K562 (cell line): ENCODE results near the gene NPM1. TPM values are rescaled to one million over a fixed set of nuclear protein-coding genes. Genes with fewer than 3 reads are reported as not detected.

Source experiments
- ATAC-seq: fragments of 200-7000 bp; cut with Tn5 transposase; 3 replicates; pipeline ENCODE4 v1.9.1; 2020; ENCODE audit warnings: moderate library complexity
- BruUV-seq: library from RNA; stranded (reverse); fragments of 400-500 nt; replicated peaks from 2 replicates; lab custom pipeline; 2021; lab: Mats Ljungman, UMichigan
- CTCF ChIA-PET: fragments of 300-600 bp; formaldehyde crosslinking; extraction: SDS; loops from one replicate; lab custom pipeline; 2021; ENCODE audit warnings: low intra/inter-chr PET ratio; lab: Yijun Ruan, JAX
- POLR2A ChIA-PET: fragments of 300-600, 350-650 bp; sonication (Branson Sonifier 250); formaldehyde crosslinking; extraction: SDS; loops from one replicate; lab custom pipeline; 2021; ENCODE audit warnings: antibody characterized with exemption, inconsistent platforms; lab: Yijun Ruan, JAX
- DNase-seq, 4 experiments: peaks; one replicate each; pipeline versions ENCODE4 v3.0.0 to v3.0.0-alpha.2; 2011 to 2018; ENCODE audit warnings: low spot score in 3 of 4, mixed read lengths in 3 of 4; ENCODE audit errors: extremely low read depth in 1 of 4
- FAIRE-seq: peaks from 2 replicates; lab custom pipeline; 2011; peaks lifted over from hg19 to GRCh38; lab: Jason Lieb, UNC
- H2AFZ ChIP-seq: 2 replicates; pipeline ENCODE4 v1.6.0; 2011; ENCODE audit warnings: low read depth, low read length, control low read depth, inconsistent platforms
- H3K27ac ChIP-seq: fragments of 200-600 bp; 3 replicates; pipeline ENCODE4 v1.8.0; 2011; ENCODE audit warnings: low read depth, mild to moderate bottlenecking, control low read depth, inconsistent platforms, low read length, moderate library complexity, mixed read lengths; ENCODE audit errors: extremely low read depth
- H3K27me3 ChIP-seq, 2 experiments: fragments of 300-600 bp in 1 of 2; 2 replicates in 1 of 2; 3 replicates in 1 of 2; pipeline versions ENCODE4 v1.6.0 to v1.8.0; 2011; ENCODE audit warnings: inconsistent platforms in 2 of 2, low read length in 2 of 2, mild to moderate bottlenecking in 1 of 2, mixed read lengths in 1 of 2, moderate library complexity in 1 of 2; ENCODE audit not compliant: control insufficient read depth in 2 of 2, insufficient read depth in 2 of 2
- H3K36me3 ChIP-seq: fragments of 300-600 bp; 3 replicates; pipeline ENCODE4 v1.8.0; 2011; ENCODE audit warnings: mild to moderate bottlenecking, low read length, inconsistent platforms; ENCODE audit not compliant: control insufficient read depth, insufficient read depth
- H3K4me1 ChIP-seq, 2 experiments: fragments of 200-600 bp in 1 of 2; replicated peaks in 1 of 2; 2 replicates in 1 of 2; 3 replicates in 1 of 2; pipeline versions ENCODE4 v1.5.1 to v1.8.0; 2011; ENCODE audit warnings: inconsistent platforms in 2 of 2, low read length in 2 of 2, mild to moderate bottlenecking in 1 of 2, mixed read lengths in 1 of 2, moderate library complexity in 1 of 2; ENCODE audit not compliant: control insufficient read depth in 2 of 2, insufficient read depth in 2 of 2
- H3K4me2 ChIP-seq: 2 replicates; pipeline ENCODE4 v1.6.1; 2011; ENCODE audit warnings: low read length, control low read depth, inconsistent platforms, mixed read lengths; ENCODE audit not compliant: insufficient read depth
- H3K4me3 ChIP-seq: fragments of 200-600 bp; sonication (generic), shearing (Covaris generic); 2 replicates; pipeline ENCODE4 v1.5.1; 2016; ENCODE audit warnings: control low read depth, inconsistent platforms
- H3K79me2 ChIP-seq: fragments of 200-600 bp; 3 replicates; pipeline ENCODE4 v1.8.0; 2011; ENCODE audit warnings: low read length, inconsistent platforms; ENCODE audit not compliant: control insufficient read depth, insufficient read depth
- H3K9ac ChIP-seq, 2 experiments: 2 replicates each; pipeline versions ENCODE4 v1.6.0 to v1.6.1; 2011; ENCODE audit warnings: low read depth in 2 of 2, low read length in 2 of 2, control low read depth in 1 of 2, inconsistent platforms in 1 of 2, mild to moderate bottlenecking in 1 of 2, mixed read lengths in 1 of 2; ENCODE audit not compliant: insufficient read depth in 1 of 2
- H3K9me1 ChIP-seq: one replicate; pipeline ENCODE4 v1.6.0; 2011; ENCODE audit warnings: inconsistent platforms, mild to moderate bottlenecking, low read length, moderate library complexity; ENCODE audit not compliant: control insufficient read depth, insufficient read depth
- H3K9me3 ChIP-seq: replicated peaks from 2 replicates; pipeline ENCODE4 v1.5.1; 2011; ENCODE audit warnings: low read depth, low read length, inconsistent platforms; ENCODE audit not compliant: control insufficient read depth, insufficient read depth
- H4K20me1 ChIP-seq: replicated peaks from 2 replicates; pipeline ENCODE4 v1.6.1; 2011; ENCODE audit warnings: low read length, inconsistent platforms, mixed read lengths; ENCODE audit not compliant: control insufficient read depth, insufficient read depth
- ARID2 ChIP-seq: fragments of 450-650 bp; IDR thresholded peaks from 2 replicates; pipeline ENCODE4 v1.6.1; 2017; ENCODE audit warnings: antibody characterized with exemption, mild to moderate bottlenecking
- ATF4 ChIP-seq: fragments of 450-650 bp; formaldehyde crosslinking; IDR thresholded peaks from 2 replicates; pipeline ENCODE4 v1.4.0; 2022; ENCODE audit warnings: mild to moderate bottlenecking, moderate library complexity
- ETV5 ChIP-seq: sonication (generic); formaldehyde crosslinking; IDR thresholded peaks from 2 replicates; pipeline ENCODE4 v1.4.0; 2020; ENCODE audit warnings: low read depth, mild to moderate bottlenecking, missing genetic modification reagents
- GTF2F1 ChIP-seq: IDR thresholded peaks from 2 replicates; pipeline ENCODE4 v1.6.1; 2011; ENCODE audit warnings: low read depth, low read length, improper control_type of control experiment
- HOMEZ ChIP-seq: fragments of 250-450 bp; sonication (Bioruptor Pico); IDR thresholded peaks from 2 replicates; pipeline ENCODE4 v1.4.0; 2020; ENCODE audit warnings: mild to moderate bottlenecking, moderate library complexity
- NELFE ChIP-seq: IDR thresholded peaks from 2 replicates; pipeline ENCODE4 v1.6.1; 2011; ENCODE audit warnings: mild to moderate bottlenecking; ENCODE audit not compliant: insufficient read depth, insufficient read length
- NUFIP1 ChIP-seq: fragments of 450-650 bp; IDR thresholded peaks from 2 replicates; pipeline ENCODE4 v1.6.1; 2018; ENCODE audit not compliant: partially characterized antibody
- RFX5 ChIP-seq: IDR thresholded peaks from 2 replicates; pipeline ENCODE4 v1.6.1; 2011; ENCODE audit warnings: low read depth, mild to moderate bottlenecking, improper control_type of control experiment, low read length
- TFAM ChIP-seq: fragments of 250-450 bp; sonication (Bioruptor Pico); conservative IDR thresholded peaks from 2 replicates; pipeline ENCODE4 v1.5.0; 2021; ENCODE audit warnings: mild to moderate bottlenecking, moderate library complexity
- TRIM24 ChIP-seq, 2 experiments: fragments of 450-650 bp; IDR thresholded peaks; 2 replicates each; pipeline ENCODE4 v1.6.1; 2016
- ZNF347 ChIP-seq: fragments of 450-650 bp; formaldehyde crosslinking; IDR thresholded peaks from 2 replicates; pipeline ENCODE4 v1.4.0; 2020; ENCODE audit warnings: low read depth, mild to moderate bottlenecking, moderate library complexity
- ZZZ3 ChIP-seq: fragments of 450-650 bp; IDR thresholded peaks from 2 replicates; pipeline ENCODE4 v1.6.1; 2016; ENCODE audit warnings: antibody characterized with exemption, mild to moderate bottlenecking, moderate library complexity
- WGBS: fragments of 100-300 bp; shearing (Covaris generic); methylation state at CpG from one replicate; pipeline ENCODE4 v1.1.6; 2016; ENCODE audit warnings: low coverage, mixed read lengths; ENCODE audit not compliant: insufficient coverage; ENCODE audit errors: missing lambda C conversion rate; 5-methylcytosine and 5-hydroxymethylcytosine counted together
- in situ Hi-C: fragments of 300-500 bp; cut with MboI; formaldehyde crosslinking; loops from 4 replicates; pipeline ENCODE4 v1.15.0; 2018; ENCODE audit warnings: inconsistent platforms, mixed read lengths
- intact Hi-C: fragments of 100-400 bp; cut with micrococcal nuclease; formaldehyde crosslinking; loops from 2 replicates; pipeline ENCODE4 v1.14.2; 2022
- polyA plus RNA-seq, 8 experiments: library from polyadenylated mRNA; depleted of rRNA in 4 of 8; stranded (reverse) in 5 of 8; unstranded in 3 of 8; fragments of >200 nt; fragmentation: Nextera tagmentation in 2 of 8; fragmentation: Illumina TruSeq in 1 of 8; extraction: Ambion mirVana in 2 of 8; extraction: Trizol in 1 of 8; gene quantifications; 2 replicates each; pipeline versions ENCODE4 v1.2.1 to v1.2.3, GENCODE V29; 2011 to 2014; ENCODE audit warnings: inconsistent platforms in 1 of 8, missing spikeins in 1 of 8
- total RNA-seq, 7 experiments: library from RNA; depleted of rRNA in 6 of 7; stranded (reverse); fragments of >200 nt in 6 of 7; fragmentation: Illumina TruSeq in 2 of 7; extraction: Trizol in 2 of 7; gene quantifications; 2 replicates each; pipeline versions ENCODE4 v1.2.1 to v1.2.3, GENCODE V29; 2011 to 2021; ENCODE audit warnings: low replicate concordance in 1 of 7

Gene NPM1
- total and polyA plus RNA-seq, 9 of the 15 experiments (the other 6 are each of a cell fraction or from before 2014, with no cell fraction given): 2,438 to 6,909 (median 5,639) TPM

- H3K9me1 ChIP-seq: no peaks in the 10 kb centered on the region
- no peak overlapping the region for H3K4me3 ChIP-seq
- POLR2A ChIA-PET: no interaction called here
- intact Hi-C loops (no loop called here), in situ Hi-C loops (no loop called here)
- ATAC-seq (no peak), DNase-seq (no peak), FAIRE-seq (no peak)
- 0 out of 2 replicates have a peak, but pooled peaks cover 4% of the 10 kb centered on the region for H4K20me1 ChIP-seq
- no TSS peak for BruUV-seq
- H2AFZ ChIP-seq: no peak overlapping the region
- CTCF ChIA-PET: no interaction called here
- no peak overlapping the region for H3K27ac ChIP-seq
- H3K4me2 ChIP-seq: no peak overlapping the region
- WGBS: 50% methylated on average over 11 of the region's 13 CpGs
- H3K79me2 ChIP-seq: no peaks in the 10 kb centered on the region
- H3K4me1 ChIP-seq: peaks cover 14 to 24% of the 10 kb centered on the region in 2 experiments; a peak in 4 of 5 replicates
- H3K9me3 ChIP-seq: no peaks in the 10 kb centered on the region
- H3K9ac ChIP-seq: no peak overlapping the region
- no peaks in the 10 kb centered on the region for H3K36me3 ChIP-seq
- peaks cover 0 to 25% of the 10 kb centered on the region in 2 experiments; a peak in 2 of 5 replicates for H3K27me3 ChIP-seq
- no peak for TF ChIP-seq ZNF347 (CRISPR knock-in tag)
- TF ChIP-seq TFAM (CRISPR knock-in tag): no peak
- TF ChIP-seq NUFIP1: no peak
- TF ChIP-seq ATF4 (CRISPR knock-in tag): no peak
- no peak for TF ChIP-seq ETV5 (CRISPR knock-in tag)
- TF ChIP-seq TRIM24 (IDR thresholded peaks at IDR 0.05): no peak
- no peak for TF ChIP-seq NELFE
- no peak for TF ChIP-seq GTF2F1
- no peak for TF ChIP-seq ZZZ3
- no peak for TF ChIP-seq ARID2
- no peak for TF ChIP-seq RFX5
- no peak for TF ChIP-seq HOMEZ (CRISPR knock-in tag)
These were observed 49.2 kb downstream of the NPM1 start for GRCh38 chr5:171436804-171437285.
